GM13977 (cell line): Measurements from ENCODE around the gene SIAE.
A peak's percentile ranks its signal among the peaks of the same experiment; 100 is the strongest.

Experiments
- DNase-seq: peaks from one replicate; pipeline ENCODE4 v3.0.0; 2012; ENCODE audit warnings: low spot score
- CTCF ChIP-seq: IDR thresholded peaks from 2 replicates; pipeline ENCODE4 v1.5.1; 2012; ENCODE audit warnings: mild to moderate bottlenecking, control low read depth; ENCODE audit not compliant: insufficient read depth; ENCODE audit errors: extremely low read depth, missing control alignments
- in situ Hi-C: fragments of 300-500 bp; cut with MboI; formaldehyde crosslinking; loops from one replicate; pipeline ENCODE4 v1.12.0; 2022; ENCODE audit warnings: low sequenced_read_pairs, low pct_unique_long_range_greater_than_20kb, mixed read lengths, inconsistent platforms; ENCODE audit not compliant: unreplicated experiment

Gene SIAE

GRCh38 chr11:124595302-124595701 lies 78.2 kb downstream of the SIAE start:
- no peak for DNase-seq
- no peak for TF ChIP-seq CTCF
- in situ Hi-C loops: loop anchor here (25.0 kb wide), 1 partner anchor 533 kb away; no protein-coding TSS in a partner anchor

- in situ Hi-C loops: loop anchor here (25.0 kb wide), 1 partner anchor 530 kb away; no protein-coding TSS in a partner anchor
- no peak for DNase-seq
- TF ChIP-seq CTCF: no peak
Observed at GRCh38 chr11:124592627-124593026, 80.9 kb downstream of the SIAE start.

GRCh38 chr11:124591430-124591829 lies 82.1 kb downstream of the SIAE start:
- no peak for DNase-seq
- in situ Hi-C loops: loop anchor here (25.0 kb wide), 1 partner anchor 529 kb away; no protein-coding TSS in a partner anchor
- TF ChIP-seq CTCF: no peak

- TF ChIP-seq CTCF: peak; percentile 80
- DNase-seq: peak; percentile 30
- in situ Hi-C loops: loop anchor here (10.0 to 25.0 kb wide), 2 partner anchors 182 to 524 kb away; no protein-coding TSS in a partner anchor
Observed at GRCh38 chr11:124586238-124586860, 87.2 kb downstream of the SIAE start.

- DNase-seq: no peak
- in situ Hi-C loops: loop anchor here (10.0 to 25.0 kb wide), 2 partner anchors 180 to 523 kb away; no protein-coding TSS in a partner anchor
- TF ChIP-seq CTCF: no peak
Observed at GRCh38 chr11:124584681-124585372, 88.7 kb downstream of the SIAE start.

- in situ Hi-C loops: loop anchor here (10.0 to 25.0 kb wide), 2 partner anchors 179 to 521 kb away; no protein-coding TSS in a partner anchor
Observed at GRCh38 chr11:124583781-124584180, 89.8 kb downstream of the SIAE start.

More at GRCh38 chr11:124583781-124584180, 89.8 kb downstream of the SIAE start:
- no peak for DNase-seq
- TF ChIP-seq CTCF: no peak
